GM12878 (cell line): Measurements from ENCODE around the gene TBC1D2B. TPM values are rescaled to one million over a fixed set of nuclear protein-coding genes. Genes with fewer than 3 reads are reported as not detected.
A peak's percentile ranks its signal among the peaks of the same experiment; 100 is the strongest.

Source experiments
- BACH1 ChIP-seq: fragments of 450-650 bp; IDR thresholded peaks from 2 replicates; pipeline ENCODE4 v1.6.1; 2017; ENCODE audit warnings: mild to moderate bottlenecking, borderline replicate concordance
- BCL11A ChIP-seq: IDR thresholded peaks from 2 replicates; pipeline ENCODE4 v1.6.1; 2011; ENCODE audit warnings: low read depth, low read length
- BMI1 ChIP-seq: fragments of 450-650 bp; IDR thresholded peaks from 2 replicates; pipeline ENCODE4 v1.6.1; 2016; ENCODE audit warnings: mild to moderate bottlenecking, moderate library complexity, borderline replicate concordance
- CEBPB ChIP-seq, 2 experiments: fragments of 150-350 bp in 1 of 2; IDR thresholded peaks; 2 replicates each; pipeline ENCODE4 v1.6.1; 2012 to 2014; ENCODE audit warnings: low read depth in 2 of 2, low read length in 2 of 2, borderline replicate concordance in 1 of 2, inconsistent platforms in 1 of 2
- CHD2 ChIP-seq: IDR thresholded peaks from 2 replicates; pipeline ENCODE4 v1.6.1; 2011; ENCODE audit warnings: low read depth, low read length, improper control_type of control experiment, borderline replicate concordance
- EGR1 ChIP-seq, 2 experiments: IDR thresholded peaks; 1 replicate in 1 of 2; 2 replicates in 1 of 2; pipeline ENCODE4 v1.6.1; 2011 to 2012; ENCODE audit warnings: low read depth in 2 of 2, low read length in 2 of 2, borderline replicate concordance in 1 of 2, mild to moderate bottlenecking in 1 of 2, moderate library complexity in 1 of 2
- FOS ChIP-seq: IDR thresholded peaks from 3 replicates; pipeline ENCODE4 v1.6.1; 2011; ENCODE audit warnings: borderline replicate concordance; ENCODE audit not compliant: insufficient read length; ENCODE audit errors: extremely low read depth
- HCFC1 ChIP-seq: fragments of 150-350 bp; IDR thresholded peaks from 2 replicates; pipeline ENCODE4 v1.6.1; 2014; ENCODE audit warnings: low read length
- LARP7 ChIP-seq: fragments of 450-650 bp; IDR thresholded peaks from 2 replicates; pipeline ENCODE4 v1.6.1; 2017; ENCODE audit warnings: mild to moderate bottlenecking
- MEF2B ChIP-seq: fragments of 450-650 bp; IDR thresholded peaks from 2 replicates; pipeline ENCODE4 v1.6.1; 2018; ENCODE audit warnings: mild to moderate bottlenecking, moderate library complexity; ENCODE audit not compliant: partially characterized antibody, poor library complexity, severe bottlenecking
- MYB ChIP-seq: fragments of 150-350 bp; IDR thresholded peaks from 2 replicates; pipeline ENCODE4 v1.6.1; 2014; ENCODE audit warnings: mild to moderate bottlenecking, low read depth, low read length, borderline replicate concordance
- MYC ChIP-seq: IDR thresholded peaks from 2 replicates; pipeline ENCODE4 v1.6.1; 2011; ENCODE audit warnings: mild to moderate bottlenecking, low read length, moderate library complexity, inconsistent platforms; ENCODE audit not compliant: insufficient read depth, insufficient replicate concordance, insufficient read length, severe bottlenecking
- NRF1 ChIP-seq: conservative IDR thresholded peaks from 2 replicates; pipeline ENCODE4 v1.6.1; 2011; ENCODE audit warnings: mild to moderate bottlenecking, low read depth, low read length, improper control_type of control experiment
- RAD21 ChIP-seq: IDR thresholded peaks from 2 replicates; pipeline ENCODE4 v1.6.1; 2011; ENCODE audit warnings: mild to moderate bottlenecking, low read depth, low read length, moderate library complexity; ENCODE audit not compliant: insufficient read depth
- RFX5 ChIP-seq: IDR thresholded peaks from 2 replicates; pipeline ENCODE4 v1.6.1; 2011; ENCODE audit warnings: low read depth, low read length, improper control_type of control experiment
- RUNX3 ChIP-seq: IDR thresholded peaks from 2 replicates; pipeline ENCODE4 v1.6.1; 2012; ENCODE audit warnings: low read length, inconsistent platforms
- SREBF1 ChIP-seq: IDR thresholded peaks from 2 replicates; pipeline ENCODE4 v1.6.1; 2012; ENCODE audit warnings: mild to moderate bottlenecking, low read length
- ZNF274 ChIP-seq: IDR thresholded peaks from one replicate; pipeline ENCODE4 v1.8.0; 2011; ENCODE audit not compliant: insufficient read length, insufficient read depth
- ZSCAN29 ChIP-seq: fragments of 450-650 bp; IDR thresholded peaks from 2 replicates; pipeline ENCODE4 v1.6.1; 2017; ENCODE audit warnings: mild to moderate bottlenecking, moderate library complexity
- ZZZ3 ChIP-seq: IDR thresholded peaks from 2 replicates; pipeline ENCODE4 v1.6.1; 2011; ENCODE audit warnings: low read depth; ENCODE audit not compliant: control insufficient read depth, insufficient read length
- polyA plus RNA-seq, 11 experiments: library from polyadenylated mRNA; depleted of rRNA in 4 of 11; unstranded in 6 of 11; stranded (reverse) in 5 of 11; fragments of >200 nt; fragmentation: Nextera tagmentation in 4 of 11; fragmentation: Illumina TruSeq in 1 of 11; extraction: Ambion mirVana in 4 of 11; extraction: Trizol in 1 of 11; gene quantifications; 1 replicate in 1 of 11; 2 replicates in 10 of 11; pipeline versions ENCODE4 v1.2.1 to v1.2.3, GENCODE V29; 2011 to 2016; ENCODE audit warnings: inconsistent platforms in 2 of 11, missing spikeins in 2 of 11, low read depth in 1 of 11
- total RNA-seq, 4 experiments: library from RNA; depleted of rRNA in 3 of 4; stranded (reverse); fragments of >200 nt in 3 of 4; fragmentation: Illumina TruSeq in 1 of 4; extraction: Trizol in 1 of 4; gene quantifications; 2 replicates each; pipeline versions ENCODE4 v1.2.1 to v1.2.3, GENCODE V29; 2013 to 2021
- TF ChIP-seq, protein P1 (sequence below): fragments of 450-650 bp; formaldehyde crosslinking; IDR thresholded peaks from 2 replicates; pipeline ENCODE4 v1.4.0; 2020; ENCODE audit warnings: mild to moderate bottlenecking, moderate library complexity
- TF ChIP-seq, protein P2 (sequence below): IDR thresholded peaks from 2 replicates; pipeline ENCODE4 v1.6.1; 2012; ENCODE audit warnings: improper control_type of control experiment, low read depth, low read length; ENCODE audit not compliant: insufficient replicate concordance

TBC1D2B gene
- total and polyA plus RNA-seq, 10 of the 15 experiments (the other 5 are each of a cell fraction or from before 2014, with no cell fraction given), result 1.3 to 53.4 (median 19.4) TPM

DNA sequence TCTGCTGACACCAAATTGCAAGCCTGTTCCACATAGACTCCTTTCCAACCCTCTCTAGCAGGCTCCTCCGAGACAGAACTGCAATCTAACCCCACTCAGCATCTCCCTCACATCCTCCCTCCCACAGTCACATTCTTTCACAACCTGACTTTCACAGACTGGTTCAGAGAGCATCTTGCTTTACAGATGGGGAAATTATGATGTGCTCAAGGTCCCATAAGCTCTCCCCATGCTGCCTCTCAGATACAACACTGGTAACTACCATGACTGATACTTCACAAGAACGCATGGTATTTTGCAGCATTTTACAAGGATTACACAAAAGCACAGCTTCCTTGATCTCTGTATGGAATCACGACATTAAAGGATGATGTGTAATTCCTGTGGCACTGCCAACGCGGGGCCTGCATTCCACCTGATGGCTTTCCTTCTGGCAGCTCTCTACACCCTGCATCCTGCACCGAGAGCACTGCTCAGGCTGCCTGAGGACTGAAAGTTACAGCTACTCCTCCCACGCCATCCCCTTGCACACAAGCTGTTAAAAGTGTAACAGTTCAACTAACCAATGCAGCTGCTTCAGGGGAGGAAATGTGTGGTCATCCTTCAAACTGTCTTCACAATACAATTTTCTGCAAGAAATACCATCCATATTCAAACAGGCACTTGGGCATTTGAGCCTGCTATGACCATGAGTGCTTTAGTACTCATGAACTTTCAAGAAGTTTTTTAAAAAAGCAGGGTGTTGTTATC, 27.6 kb downstream of the TBC1D2B start (continued):
- TF ChIP-seq, protein P1, sequence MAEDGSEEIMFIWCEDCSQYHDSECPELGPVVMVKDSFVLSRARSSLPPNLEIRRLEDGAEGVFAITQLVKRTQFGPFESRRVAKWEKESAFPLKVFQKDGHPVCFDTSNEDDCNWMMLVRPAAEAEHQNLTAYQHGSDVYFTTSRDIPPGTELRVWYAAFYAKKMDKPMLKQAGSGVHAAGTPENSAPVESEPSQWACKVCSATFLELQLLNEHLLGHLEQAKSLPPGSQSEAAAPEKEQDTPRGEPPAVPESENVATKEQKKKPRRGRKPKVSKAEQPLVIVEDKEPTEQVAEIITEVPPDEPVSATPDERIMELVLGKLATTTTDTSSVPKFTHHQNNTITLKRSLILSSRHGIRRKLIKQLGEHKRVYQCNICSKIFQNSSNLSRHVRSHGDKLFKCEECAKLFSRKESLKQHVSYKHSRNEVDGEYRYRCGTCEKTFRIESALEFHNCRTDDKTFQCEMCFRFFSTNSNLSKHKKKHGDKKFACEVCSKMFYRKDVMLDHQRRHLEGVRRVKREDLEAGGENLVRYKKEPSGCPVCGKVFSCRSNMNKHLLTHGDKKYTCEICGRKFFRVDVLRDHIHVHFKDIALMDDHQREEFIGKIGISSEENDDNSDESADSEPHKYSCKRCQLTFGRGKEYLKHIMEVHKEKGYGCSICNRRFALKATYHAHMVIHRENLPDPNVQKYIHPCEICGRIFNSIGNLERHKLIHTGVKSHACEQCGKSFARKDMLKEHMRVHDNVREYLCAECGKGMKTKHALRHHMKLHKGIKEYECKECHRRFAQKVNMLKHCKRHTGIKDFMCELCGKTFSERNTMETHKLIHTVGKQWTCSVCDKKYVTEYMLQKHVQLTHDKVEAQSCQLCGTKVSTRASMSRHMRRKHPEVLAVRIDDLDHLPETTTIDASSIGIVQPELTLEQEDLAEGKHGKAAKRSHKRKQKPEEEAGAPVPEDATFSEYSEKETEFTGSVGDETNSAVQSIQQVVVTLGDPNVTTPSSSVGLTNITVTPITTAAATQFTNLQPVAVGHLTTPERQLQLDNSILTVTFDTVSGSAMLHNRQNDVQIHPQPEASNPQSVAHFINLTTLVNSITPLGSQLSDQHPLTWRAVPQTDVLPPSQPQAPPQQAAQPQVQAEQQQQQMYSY (CRISPR knock-in tag), result no peak
- no peak for TF ChIP-seq ZSCAN29
- peak; percentile 79; the same call in 1 of the 2 replicates for TF ChIP-seq LARP7
- TF ChIP-seq RUNX3, result peak; percentile 85
- no peak for TF ChIP-seq BACH1
- TF ChIP-seq RFX5, result no peak
- peak; percentile 56 for TF ChIP-seq BCL11A
- peak; percentile 51 for TF ChIP-seq MEF2B
- TF ChIP-seq BMI1, result no peak
- no peak for TF ChIP-seq NRF1
- TF ChIP-seq RAD21, result no peak
- peak; percentile 77 for TF ChIP-seq CHD2
- TF ChIP-seq MYC, result no peak
- TF ChIP-seq EGR1 (IDR thresholded peaks at IDR 0.05; ENCODE audit: borderline replicate concordance in 1 of 2, low read depth in 2 of 2, low read length in 2 of 2), result peak; percentile 53 to 98
- no peak for TF ChIP-seq FOS
- TF ChIP-seq, protein P2, sequence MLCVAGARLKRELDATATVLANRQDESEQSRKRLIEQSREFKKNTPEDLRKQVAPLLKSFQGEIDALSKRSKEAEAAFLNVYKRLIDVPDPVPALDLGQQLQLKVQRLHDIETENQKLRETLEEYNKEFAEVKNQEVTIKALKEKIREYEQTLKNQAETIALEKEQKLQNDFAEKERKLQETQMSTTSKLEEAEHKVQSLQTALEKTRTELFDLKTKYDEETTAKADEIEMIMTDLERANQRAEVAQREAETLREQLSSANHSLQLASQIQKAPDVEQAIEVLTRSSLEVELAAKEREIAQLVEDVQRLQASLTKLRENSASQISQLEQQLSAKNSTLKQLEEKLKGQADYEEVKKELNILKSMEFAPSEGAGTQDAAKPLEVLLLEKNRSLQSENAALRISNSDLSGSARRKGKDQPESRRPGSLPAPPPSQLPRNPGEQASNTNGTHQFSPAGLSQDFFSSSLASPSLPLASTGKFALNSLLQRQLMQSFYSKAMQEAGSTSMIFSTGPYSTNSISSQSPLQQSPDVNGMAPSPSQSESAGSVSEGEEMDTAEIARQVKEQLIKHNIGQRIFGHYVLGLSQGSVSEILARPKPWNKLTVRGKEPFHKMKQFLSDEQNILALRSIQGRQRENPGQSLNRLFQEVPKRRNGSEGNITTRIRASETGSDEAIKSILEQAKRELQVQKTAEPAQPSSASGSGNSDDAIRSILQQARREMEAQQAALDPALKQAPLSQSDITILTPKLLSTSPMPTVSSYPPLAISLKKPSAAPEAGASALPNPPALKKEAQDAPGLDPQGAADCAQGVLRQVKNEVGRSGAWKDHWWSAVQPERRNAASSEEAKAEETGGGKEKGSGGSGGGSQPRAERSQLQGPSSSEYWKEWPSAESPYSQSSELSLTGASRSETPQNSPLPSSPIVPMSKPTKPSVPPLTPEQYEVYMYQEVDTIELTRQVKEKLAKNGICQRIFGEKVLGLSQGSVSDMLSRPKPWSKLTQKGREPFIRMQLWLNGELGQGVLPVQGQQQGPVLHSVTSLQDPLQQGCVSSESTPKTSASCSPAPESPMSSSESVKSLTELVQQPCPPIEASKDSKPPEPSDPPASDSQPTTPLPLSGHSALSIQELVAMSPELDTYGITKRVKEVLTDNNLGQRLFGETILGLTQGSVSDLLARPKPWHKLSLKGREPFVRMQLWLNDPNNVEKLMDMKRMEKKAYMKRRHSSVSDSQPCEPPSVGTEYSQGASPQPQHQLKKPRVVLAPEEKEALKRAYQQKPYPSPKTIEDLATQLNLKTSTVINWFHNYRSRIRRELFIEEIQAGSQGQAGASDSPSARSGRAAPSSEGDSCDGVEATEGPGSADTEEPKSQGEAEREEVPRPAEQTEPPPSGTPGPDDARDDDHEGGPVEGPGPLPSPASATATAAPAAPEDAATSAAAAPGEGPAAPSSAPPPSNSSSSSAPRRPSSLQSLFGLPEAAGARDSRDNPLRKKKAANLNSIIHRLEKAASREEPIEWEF, result no peak
- TF ChIP-seq HCFC1, result no peak
- TF ChIP-seq ZNF274, result no peak
- no peak for TF ChIP-seq ZZZ3
- TF ChIP-seq SREBF1, result no peak
- peak; percentile 88 for TF ChIP-seq MYB
- TF ChIP-seq CEBPB (IDR thresholded peaks at IDR 0.05; ENCODE audit: borderline replicate concordance in 1 of 2, low read depth in 2 of 2, low read length in 2 of 2), result no peak
